GM12878 (cell line): ENCODE results near the gene AIG1. TPM values are rescaled to one million over a fixed set of nuclear protein-coding genes. Genes with fewer than 3 reads are reported as not detected.

Experiments used
- ATAC-seq: fragments of 200-7000 bp; cut with Tn5 transposase; 3 replicates; pipeline ENCODE4 v1.9.1; 2020; ENCODE audit warnings: mild to moderate bottlenecking, moderate library complexity
- BruUV-seq: library from RNA; stranded (reverse); fragments of 400-500 nt; replicated peaks from 2 replicates; lab custom pipeline; 2021; lab: Mats Ljungman, UMichigan
- CTCF ChIA-PET: fragments of 300-600 bp; sonication (Branson Sonifier 250); formaldehyde crosslinking; extraction: SDS; loops from one replicate; lab custom pipeline; 2021; ENCODE audit warnings: inconsistent platforms; lab: Yijun Ruan, JAX
- POLR2A ChIA-PET: fragments of 350-600 bp; formaldehyde crosslinking; extraction: SDS; loops from one replicate; lab custom pipeline; 2021; ENCODE audit warnings: inconsistent platforms; lab: Charles Lee
- RAD21 ChIA-PET: fragments of 300-600 bp; sonication (Branson Sonifier 250); formaldehyde crosslinking; loops from one replicate; lab custom pipeline; 2023; ENCODE audit warnings: antibody characterized with exemption; ENCODE audit not compliant: unreplicated experiment; lab: Charles Lee
- SMC1A ChIA-PET: fragments of 300-600 bp; sonication (Branson Sonifier 250); formaldehyde crosslinking; loops from one replicate; lab custom pipeline; 2023; ENCODE audit not compliant: unreplicated experiment, uncharacterized antibody; lab: Charles Lee
- DNase-seq: peaks from one replicate; pipeline ENCODE4 v3.0.0-alpha.2; 2011; ENCODE audit warnings: low read depth, low spot score
- FAIRE-seq: peaks from 3 replicates; lab custom pipeline; 2011; peaks lifted over from hg19 to GRCh38; lab: Jason Lieb, UNC
- H2AFZ ChIP-seq: 2 replicates; pipeline ENCODE4 v1.6.0; 2011; ENCODE audit warnings: low read depth, low read length, control low read depth; ENCODE audit not compliant: control insufficient read depth
- H3K27ac ChIP-seq: 2 replicates; pipeline ENCODE4 v1.5.1; 2011; ENCODE audit warnings: control low read depth; ENCODE audit not compliant: control insufficient read depth, insufficient read depth
- H3K27me3 ChIP-seq, 2 experiments: replicated peaks in 1 of 2; 2 replicates each; pipeline versions ENCODE4 v1.6.0 to v1.6.1; 2011; ENCODE audit warnings: low read length in 1 of 2; ENCODE audit not compliant: control insufficient read depth in 2 of 2, insufficient read depth in 2 of 2
- H3K36me3 ChIP-seq, 2 experiments: 2 replicates each; pipeline ENCODE4 v1.5.1; 2011; ENCODE audit warnings: low read length in 1 of 2; ENCODE audit not compliant: control insufficient read depth in 2 of 2, insufficient read depth in 2 of 2
- H3K4me1 ChIP-seq: 2 replicates; pipeline ENCODE4 v1.6.1; 2011; ENCODE audit warnings: mild to moderate bottlenecking, low read length, moderate library complexity, mixed read lengths; ENCODE audit not compliant: control insufficient read depth, insufficient read depth
- H3K4me2 ChIP-seq: 2 replicates; pipeline ENCODE4 v1.6.0; 2011; ENCODE audit warnings: control low read depth; ENCODE audit not compliant: control insufficient read depth, insufficient read depth
- H3K4me3 ChIP-seq: fragments of 200-600 bp; sonication (generic); 2 replicates; pipeline ENCODE4 v1.5.1; 2016
- H3K79me2 ChIP-seq: 2 replicates; pipeline ENCODE4 v1.6.0; 2011; ENCODE audit warnings: low read length; ENCODE audit not compliant: control insufficient read depth, insufficient read depth
- H3K9ac ChIP-seq: 2 replicates; pipeline ENCODE4 v1.8.0; 2011; ENCODE audit warnings: low read length, control low read depth, mixed read lengths; ENCODE audit not compliant: control insufficient read depth, insufficient read depth
- H3K9me3 ChIP-seq: replicated peaks from 3 replicates; pipeline ENCODE4 v1.5.1; 2011; ENCODE audit warnings: mild to moderate bottlenecking, low read length; ENCODE audit not compliant: control insufficient read depth, insufficient read depth
- H4K20me1 ChIP-seq: 2 replicates; pipeline ENCODE4 v1.6.0; 2011; ENCODE audit not compliant: control insufficient read depth, insufficient read depth
- ASH2L ChIP-seq: fragments of 300-600, 200-600 bp; sonication (generic); IDR thresholded peaks from 2 replicates; pipeline ENCODE4 v1.6.1; 2017; ENCODE audit warnings: low read depth, mild to moderate bottlenecking, borderline replicate concordance
- CHD2 ChIP-seq: IDR thresholded peaks from 2 replicates; pipeline ENCODE4 v1.6.1; 2011; ENCODE audit warnings: low read depth, low read length, improper control_type of control experiment, borderline replicate concordance
- CREM ChIP-seq: IDR thresholded peaks from 2 replicates; pipeline ENCODE4 v1.6.1; 2014; ENCODE audit warnings: antibody characterized with exemption, low read depth
- HDAC2 ChIP-seq: fragments of 200-600 bp; sonication (generic); IDR thresholded peaks from 2 replicates; pipeline ENCODE4 v1.6.1; 2017
- IRF3 ChIP-seq: fragments of 450-650 bp; IDR thresholded peaks from 2 replicates; pipeline ENCODE4 v1.6.1; 2014; ENCODE audit warnings: mild to moderate bottlenecking
- MLLT1 ChIP-seq: fragments of 450-650 bp; IDR thresholded peaks from 2 replicates; pipeline ENCODE4 v1.6.1; 2016; ENCODE audit warnings: mild to moderate bottlenecking
- NFYB ChIP-seq: IDR thresholded peaks from 2 replicates; pipeline ENCODE4 v1.6.1; 2011; ENCODE audit warnings: low read depth, mild to moderate bottlenecking, low read length, improper control_type of control experiment, moderate library complexity; ENCODE audit not compliant: insufficient read depth
- TCF7 ChIP-seq: IDR thresholded peaks from 2 replicates; pipeline ENCODE4 v1.6.1; 2014; ENCODE audit warnings: antibody characterized with exemption, borderline replicate concordance
- ZNF207 ChIP-seq: fragments of 450-650 bp; IDR thresholded peaks from 2 replicates; pipeline ENCODE4 v1.6.1; 2014; ENCODE audit warnings: antibody characterized with exemption, mild to moderate bottlenecking, borderline replicate concordance
- ZNF687 ChIP-seq: fragments of 450-650 bp; IDR thresholded peaks from 2 replicates; pipeline ENCODE4 v1.6.1; 2017; ENCODE audit warnings: mild to moderate bottlenecking, moderate library complexity
- ZSCAN29 ChIP-seq: fragments of 450-650 bp; IDR thresholded peaks from 2 replicates; pipeline ENCODE4 v1.6.1; 2017; ENCODE audit warnings: mild to moderate bottlenecking, moderate library complexity
- WGBS: methylation state at CpG from one replicate; pipeline ENCODE4 v1.1.6; 2016; ENCODE audit warnings: low lambda C conversion rate; ENCODE audit not compliant: insufficient replicate concordance, insufficient coverage; ENCODE audit errors: missing lambda C conversion rate; 5-methylcytosine and 5-hydroxymethylcytosine counted together
- in situ Hi-C: fragments of 300-500 bp; cut with MboI; formaldehyde crosslinking; loops from 9 replicates; pipeline ENCODE4 v1.14.3; 2018; ENCODE audit warnings: mixed read lengths
- intact Hi-C: fragments of 100-400 bp; cut with micrococcal nuclease; formaldehyde crosslinking; loops from one replicate; pipeline ENCODE4 v1.14.2; 2022; ENCODE audit not compliant: unreplicated experiment
- polyA plus RNA-seq, 11 experiments: library from polyadenylated mRNA; depleted of rRNA in 4 of 11; unstranded in 6 of 11; stranded (reverse) in 5 of 11; fragments of >200 nt; fragmentation: Nextera tagmentation in 4 of 11; fragmentation: Illumina TruSeq in 1 of 11; extraction: Ambion mirVana in 4 of 11; extraction: Trizol in 1 of 11; gene quantifications; 1 replicate in 1 of 11; 2 replicates in 10 of 11; pipeline versions ENCODE4 v1.2.1 to v1.2.3, GENCODE V29; 2011 to 2016; ENCODE audit warnings: inconsistent platforms in 2 of 11, missing spikeins in 2 of 11, low read depth in 1 of 11
- total RNA-seq, 4 experiments: library from RNA; depleted of rRNA in 3 of 4; stranded (reverse); fragments of >200 nt in 3 of 4; fragmentation: Illumina TruSeq in 1 of 4; extraction: Trizol in 1 of 4; gene quantifications; 2 replicates each; pipeline versions ENCODE4 v1.2.1 to v1.2.3, GENCODE V29; 2013 to 2021

Gene AIG1
- total and polyA plus RNA-seq, 10 of the 15 experiments (the other 5 are each of a cell fraction or from before 2014, with no cell fraction given) = 27.0 to 74.5 (median 36.4) TPM

- WGBS = 63% methylated on average over 6 of the region's 6 CpGs
- Histone ChIP-seq H4K20me1 (no peaks in the 10 kb centered on the region), H3K9me3 (peaks cover 2% of the 10 kb centered on the region; the same call in 2 of the 3 replicates), H3K27ac (no peak overlapping the region), H2AFZ (no peak overlapping the region), H3K79me2 (no peaks in the 10 kb centered on the region), H3K4me1 (no peaks in the 10 kb centered on the region), H3K4me2 (no peak overlapping the region), H3K27me3 (no peaks in the 10 kb centered on the region), H3K9ac (no peak overlapping the region), H3K36me3 (no peaks in the 10 kb centered on the region), H3K4me3 (no peak overlapping the region)
- ATAC-seq = no peak
- no peak for DNase-seq
- ChIA-PET SMC1A (interaction anchor here (1.2 kb wide), 1 partner anchor 379 kb away, joined by 3 read pairs; no protein-coding TSS in a partner anchor), CTCF (no interaction called here), POLR2A (no interaction called here), RAD21 (no interaction called here)
- intact Hi-C loops = no loop called here
- TF ChIP-seq IRF3 (no peak), NFYB (no peak), ASH2L (no peak), ZNF207 (no peak), HDAC2 (no peak), TCF7 (no peak), CREM (no peak), ZSCAN29 (no peak), MLLT1 (no peak), CHD2 (no peak), ZNF687 (no peak)
- no TSS peak for BruUV-seq
- FAIRE-seq = no peak
- in situ Hi-C loops = no loop called here
Measured at GRCh38 chr6:143078468-143079324, 18.0 kb downstream of the AIG1 start.
